CD4-positive, alpha-beta T cell treated with Interferon alpha-2 for 1 hour (primary cell): ENCODE measurements around the gene CAVIN1.
"Not testable (repeated sequence)": the region's sequence is repeated elsewhere in the genome, so short reads cannot be mapped to it uniquely, and the experiment has no call there.

Experiments used
- DNase-seq, 2 donors: peaks; one replicate each; pipeline ENCODE4 v3.0.0-alpha.2; 2020 to 2022

The CAVIN1 gene

GRCh38 chr17:42372142-42372541, 50.9 kb downstream of the CAVIN1 start:
- no peak for DNase-seq

GRCh38 chr17:42368797-42369561, 54.1 kb downstream of the CAVIN1 start:
- DNase-seq, result not testable (repeated sequence)

- not testable (repeated sequence) for DNase-seq
These were observed 54.7 kb downstream of the CAVIN1 start for GRCh38 chr17:42368310-42368709.

GRCh38 chr17:42366176-42367023, 56.7 kb downstream of the CAVIN1 start:
- DNase-seq, result not testable (repeated sequence)

- no peak for DNase-seq
These were observed 57.9 kb downstream of the CAVIN1 start for GRCh38 chr17:42365136-42365535.

- no peak for DNase-seq
These were observed 59.1 kb downstream of the CAVIN1 start for GRCh38 chr17:42363767-42364585.

GRCh38 chr17:42363231-42363630, 59.8 kb downstream of the CAVIN1 start:
- DNase-seq, result no peak

GRCh38 chr17:42362245-42362961, 60.7 kb downstream of the CAVIN1 start:
- DNase-seq, result no peak

GRCh38 chr17:42361781-42362186, 61.3 kb downstream of the CAVIN1 start:
- DNase-seq, result peak; percentile 15 to 42

- DNase-seq, result not testable (repeated sequence)
These were observed 62.7 kb downstream of the CAVIN1 start for GRCh38 chr17:42360388-42360787.

GRCh38 chr17:42359133-42359532, 63.9 kb downstream of the CAVIN1 start:
- no peak for DNase-seq

GRCh38 chr17:42358434-42358833, 64.6 kb downstream of the CAVIN1 start:
- DNase-seq, result no peak

GRCh38 chr17:42354956-42355843, 67.9 kb downstream of the CAVIN1 start:
- DNase-seq, result no peak
